Germinal center (tissue), 1 donor: Measurements from ENCODE around the gene CCND1.

Experiments used
- DNase-seq: peaks from one replicate; pipeline ENCODE4 v3.0.0; 2012; ENCODE audit warnings: mixed read lengths, low spot score

Gene CCND1

GRCh38 chr11:69641681-69642548, 959 bp downstream of the CCND1 start:
- DNase-seq, result no peak

GRCh38 chr11:69642549-69642912, 1.6 kb downstream of the CCND1 start:
- DNase-seq, result peak; percentile 75

GRCh38 chr11:69642913-69643632, 2.1 kb downstream of the CCND1 start:
- DNase-seq, result peak; percentile 80

- DNase-seq, result no peak
Measured at GRCh38 chr11:69643646-69644045, 2.7 kb downstream of the CCND1 start.

- DNase-seq, result no peak
Measured at GRCh38 chr11:69644071-69644961, 3.4 kb downstream of the CCND1 start.

- no peak for DNase-seq
Measured at GRCh38 chr11:69644962-69645675, 4.2 kb downstream of the CCND1 start.

GRCh38 chr11:69645801-69646492, 5.0 kb downstream of the CCND1 start:
- DNase-seq, result no peak

- no peak for DNase-seq
Measured at GRCh38 chr11:69646493-69647389, 5.8 kb downstream of the CCND1 start.

GRCh38 chr11:69647390-69647748, 6.4 kb downstream of the CCND1 start:
- DNase-seq, result no peak

- DNase-seq, result no peak
Measured at GRCh38 chr11:69647761-69648497, 7.0 kb downstream of the CCND1 start.

- DNase-seq, result no peak
Measured at GRCh38 chr11:69648679-69649575, 8.0 kb downstream of the CCND1 start.

- DNase-seq, result no peak
Measured at GRCh38 chr11:69649576-69649900, 8.6 kb downstream of the CCND1 start.

GRCh38 chr11:69650081-69650831, 9.3 kb downstream of the CCND1 start:
- no peak for DNase-seq

- DNase-seq, result no peak
Measured at GRCh38 chr11:69650832-69651344, 9.9 kb downstream of the CCND1 start.

- no peak for DNase-seq
Measured at GRCh38 chr11:69651834-69652620, 11.1 kb downstream of the CCND1 start.

- DNase-seq, result no peak
Measured at GRCh38 chr11:69652999-69653398, 12.0 kb downstream of the CCND1 start.
